Endothelial cell of umbilical vein (primary cell): Measurements from ENCODE around the gene TBC1D4. TPM values are rescaled to one million over a fixed set of nuclear protein-coding genes. Genes with fewer than 3 reads are reported as not detected.

Experiments
- BruUV-seq: library from RNA; stranded (reverse); fragments of 400-500 nt; replicated peaks from 2 replicates; lab custom pipeline; 2021; lab: Mats Ljungman, UMichigan
- CTCF ChIA-PET: fragments of 300-600, 350-600 bp; sonication (Branson Sonifier 250); formaldehyde crosslinking; loops from one replicate; lab custom pipeline; 2021; ENCODE audit warnings: antibody characterized with exemption, inconsistent platforms; lab: Charles Lee
- POLR2A ChIA-PET: fragments of 300-600, 350-600 bp; sonication (Branson Sonifier 250); formaldehyde crosslinking; loops from one replicate; lab custom pipeline; 2021; ENCODE audit warnings: antibody characterized with exemption, inconsistent platforms; lab: Charles Lee
- DNase-seq: peaks from one replicate; pipeline ENCODE4 v3.0.0-alpha.2; 2011; ENCODE audit warnings: low read depth, low spot score
- FAIRE-seq: peaks from 2 replicates; lab custom pipeline; 2011; peaks lifted over from hg19 to GRCh38; lab: Jason Lieb, UNC
- H2AFZ ChIP-seq: 2 replicates; pipeline ENCODE4 v1.6.0; 2012; ENCODE audit warnings: low read depth, low read length, control low read depth, inconsistent platforms
- H3K27ac ChIP-seq: 2 replicates; pipeline ENCODE4 v1.5.1; 2011; ENCODE audit warnings: low read depth, mild to moderate bottlenecking, control low read depth, low read length, moderate library complexity; ENCODE audit not compliant: insufficient read depth
- H3K27me3 ChIP-seq, 2 experiments: 2 replicates each; pipeline versions ENCODE4 v1.6.0 to v1.6.1; 2011; ENCODE audit warnings: low read length in 2 of 2, mixed read lengths in 1 of 2; ENCODE audit not compliant: control insufficient read depth in 2 of 2, insufficient read depth in 2 of 2
- H3K36me3 ChIP-seq, 2 experiments: 2 replicates in 1 of 2; 3 replicates in 1 of 2; pipeline ENCODE4 v1.5.1; 2011; ENCODE audit warnings: low read length in 2 of 2, mild to moderate bottlenecking in 1 of 2, moderate library complexity in 1 of 2; ENCODE audit not compliant: control insufficient read depth in 2 of 2, insufficient read depth in 2 of 2; ENCODE audit errors: extremely low read depth in 1 of 2
- H3K4me1 ChIP-seq: 3 replicates; pipeline ENCODE4 v1.5.1; 2011; ENCODE audit warnings: mild to moderate bottlenecking, low read length; ENCODE audit not compliant: control insufficient read depth, insufficient read depth; ENCODE audit errors: extremely low read depth
- H3K4me2 ChIP-seq: 2 replicates; pipeline ENCODE4 v1.6.1; 2011; ENCODE audit warnings: low read length, control low read depth, mixed read lengths; ENCODE audit not compliant: insufficient read depth
- H3K4me3 ChIP-seq, 3 experiments: fragments of 200-600 bp in 1 of 3; sonication (generic), shearing (Covaris generic) in 1 of 3; replicated peaks in 1 of 3; 2 replicates each; pipeline ENCODE4 v1.5.1; 2011 to 2016; ENCODE audit warnings: control low read depth in 3 of 3, low read length in 3 of 3, mild to moderate bottlenecking in 2 of 3, inconsistent platforms in 1 of 3, low read depth in 1 of 3, moderate library complexity in 1 of 3; ENCODE audit not compliant: insufficient read depth in 1 of 3
- H3K79me2 ChIP-seq: 2 replicates; pipeline ENCODE4 v1.6.0; 2012; ENCODE audit warnings: low read length, inconsistent platforms; ENCODE audit not compliant: control insufficient read depth, insufficient read depth
- H3K9ac ChIP-seq: replicated peaks from 2 replicates; pipeline ENCODE3; 2011; ENCODE audit warnings: low read length, control low read depth; ENCODE audit not compliant: insufficient read depth; ENCODE audit errors: extremely low read depth
- H3K9me1 ChIP-seq: replicated peaks from 3 replicates; pipeline ENCODE4 v1.6.0; 2011; ENCODE audit warnings: mild to moderate bottlenecking, low read length; ENCODE audit not compliant: control insufficient read depth, insufficient read depth; ENCODE audit errors: extremely low read depth
- H3K9me3 ChIP-seq: replicated peaks from 2 replicates; pipeline ENCODE4 v1.5.1; 2012; ENCODE audit warnings: low read length, inconsistent platforms; ENCODE audit not compliant: control insufficient read depth, insufficient read depth
- H4K20me1 ChIP-seq: replicated peaks from 2 replicates; pipeline ENCODE3; 2011; ENCODE audit warnings: mild to moderate bottlenecking, low read length; ENCODE audit not compliant: control insufficient read depth, insufficient read depth; ENCODE audit errors: extremely low read depth
- CTCF ChIP-seq, 2 donors: IDR thresholded peaks; 1 replicate in 1 of 2; 2 replicates in 1 of 2; pipeline ENCODE4 v1.5.1; 2011; ENCODE audit warnings: low read length in 2 of 2, mild to moderate bottlenecking in 2 of 2, moderate library complexity in 2 of 2, control low read depth in 1 of 2, inconsistent platforms in 1 of 2, low read depth in 1 of 2; ENCODE audit not compliant: insufficient read depth in 1 of 2; ENCODE audit errors: extremely low read depth in 1 of 2
- FOS ChIP-seq: IDR thresholded peaks from 2 replicates; pipeline ENCODE4 v1.6.1; 2011; ENCODE audit warnings: mild to moderate bottlenecking, low read length, moderate library complexity, borderline replicate concordance; ENCODE audit not compliant: insufficient read depth
- dilution Hi-C: fragments of 300-500 bp; cut with MboI; formaldehyde crosslinking; loops from one replicate; pipeline ENCODE4 v1.15.0; 2019; ENCODE audit warnings: low sequenced_read_pairs; ENCODE audit not compliant: extremely low pct_ligation_motif_present
- intact Hi-C: fragments of 100-400 bp; cut with micrococcal nuclease; formaldehyde crosslinking; loops from one replicate; pipeline ENCODE4 v1.10.0; 2022
- polyA plus RNA-seq, 4 experiments: library from polyadenylated mRNA; depleted of rRNA in 3 of 4; stranded (reverse) in 3 of 4; unstranded in 1 of 4; fragments of >200 nt; gene quantifications; 2 replicates each; pipeline versions ENCODE4 v1.2.1 to v1.2.3, GENCODE V29; 2011 to 2012; ENCODE audit warnings: missing spikeins in 1 of 4
- total RNA-seq: library from RNA; stranded (reverse); gene quantifications from 2 replicates; pipeline ENCODE4 v1.2.3, GENCODE V29; 2021

Gene TBC1D4
- total and polyA plus RNA-seq, 2 donors (not counting 3 experiments of a cell fraction or from before 2014, with no cell fraction given) = 58.3 to 81.0 TPM

- POLR2A ChIA-PET = no interaction called here
- no peak overlapping the region for H3K27ac ChIP-seq
- peaks cover 3% of the 10 kb centered on the region for H3K79me2 ChIP-seq
- H3K27me3 ChIP-seq = no peaks in the 10 kb centered on the region
- CTCF ChIA-PET = interaction anchor here (0.9 to 6.0 kb wide), 3 partner anchors 10 to 109 kb away, joined by 3 to 66 read pairs (median 4); partner anchors contain the start of gene TBC1D4
- peaks cover 4% of the 10 kb centered on the region for H3K4me1 ChIP-seq
- no peak overlapping the region for H2AFZ ChIP-seq
- no peaks in the 10 kb centered on the region for H3K36me3 ChIP-seq
- dilution Hi-C loops (no loop called here), intact Hi-C loops (loop anchor here (5.0 kb wide), 1 partner anchor 263 kb away; the partner anchor contains the start of gene LMO7)
- no peak overlapping the region for H3K9ac ChIP-seq
- no peaks in the 10 kb centered on the region for H3K9me1 ChIP-seq
- no peak for FAIRE-seq
- no peak overlapping the region for H3K4me2 ChIP-seq
- TF ChIP-seq FOS = no peak
- no peak for TF ChIP-seq CTCF (IDR thresholded peaks at IDR 0.05; ENCODE audit: extremely low read depth in 1 of 2, insufficient read depth in 1 of 2, low read depth in 1 of 2, low read length in 2 of 2)
- no TSS peak for BruUV-seq
- no peaks in the 10 kb centered on the region for H3K9me3 ChIP-seq
- H4K20me1 ChIP-seq = no peaks in the 10 kb centered on the region
- H3K4me3 ChIP-seq = no peak overlapping the region
- no peak for DNase-seq
Measured at GRCh38 chr13:75373988-75374387, 108.0 kb downstream of the TBC1D4 start.
